HUES48 (cell line): ENCODE results near the gene DOCK7.
"Not testable (repeated sequence)": the region's sequence is repeated elsewhere in the genome, so short reads cannot be mapped to it uniquely, and the experiment has no call there.

Experiments used
- H3K27ac ChIP-seq: one replicate; pipeline ENCODE4 v1.7.0; 2013; ENCODE audit warnings: low read depth, low read length, inconsistent platforms
- H3K27me3 ChIP-seq: 2 replicates; pipeline ENCODE4 v1.6.1; 2013; ENCODE audit warnings: mild to moderate bottlenecking, low read length; ENCODE audit not compliant: control insufficient read depth, insufficient read depth
- H3K36me3 ChIP-seq: 2 replicates; pipeline ENCODE4 v1.6.1; 2013; ENCODE audit warnings: low read length; ENCODE audit not compliant: control insufficient read depth, insufficient read depth
- H3K4me1 ChIP-seq: 2 replicates; pipeline ENCODE4 v1.6.1; 2013; ENCODE audit warnings: mild to moderate bottlenecking, low read length; ENCODE audit not compliant: control insufficient read depth, insufficient read depth
- H3K4me3 ChIP-seq: 2 replicates; pipeline ENCODE4 v1.5.1; 2013; ENCODE audit warnings: mild to moderate bottlenecking, low read depth, low read length
- H3K9ac ChIP-seq: 2 replicates; pipeline ENCODE4 v1.6.1; 2013; ENCODE audit warnings: mild to moderate bottlenecking, low read depth, low read length, moderate library complexity
- H3K9me3 ChIP-seq: 2 replicates; pipeline ENCODE4 v1.6.1; 2013; ENCODE audit warnings: low read length; ENCODE audit not compliant: control insufficient read depth, insufficient read depth

Gene DOCK7

GRCh38 chr1:62691062-62691844 lies 3.1 kb upstream of the DOCK7 start:
- peaks cover 15% of the 10 kb centered on the region; the same call in 1 of the 2 replicates for H3K4me1 ChIP-seq
- H3K36me3 ChIP-seq = no peaks in the 10 kb centered on the region
- H3K9me3 ChIP-seq = no peaks in the 10 kb centered on the region
- no peak overlapping the region for H3K9ac ChIP-seq
- H3K27ac ChIP-seq = no peak overlapping the region
- H3K27me3 ChIP-seq = no peaks in the 10 kb centered on the region
- no peak overlapping the region for H3K4me3 ChIP-seq

DNA sequence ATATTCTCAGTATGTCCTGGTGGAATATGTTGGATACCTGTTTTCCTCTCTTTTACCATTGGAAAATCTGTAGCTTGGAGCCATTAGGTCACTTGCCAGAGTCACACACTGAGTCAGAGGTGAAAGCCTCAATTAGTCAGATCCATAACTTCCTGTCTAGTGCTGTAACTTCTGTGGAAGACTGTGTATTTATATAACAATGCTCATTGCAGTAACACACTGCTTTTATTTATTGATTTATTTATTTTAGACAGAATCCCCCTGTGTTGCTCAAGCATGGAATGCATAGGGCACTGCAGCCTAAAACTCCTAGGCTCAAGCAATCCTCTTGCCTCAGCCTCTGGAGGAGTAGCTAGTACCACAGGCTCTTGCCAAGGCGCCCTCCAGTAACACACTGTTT lies 1.3 kb upstream of the DOCK7 start:
- H3K4me1 ChIP-seq = peaks cover 18% of the 10 kb centered on the region; the same call in 1 of the 2 replicates
- H3K36me3 ChIP-seq = no peaks in the 10 kb centered on the region
- H3K4me3 ChIP-seq = peak overlapping the region; percentile 88
- H3K27ac ChIP-seq = peak overlapping the region; percentile 11
- no peak overlapping the region for H3K9ac ChIP-seq
- H3K27me3 ChIP-seq = no peaks in the 10 kb centered on the region
- H3K9me3 ChIP-seq = no peaks in the 10 kb centered on the region

DNA sequence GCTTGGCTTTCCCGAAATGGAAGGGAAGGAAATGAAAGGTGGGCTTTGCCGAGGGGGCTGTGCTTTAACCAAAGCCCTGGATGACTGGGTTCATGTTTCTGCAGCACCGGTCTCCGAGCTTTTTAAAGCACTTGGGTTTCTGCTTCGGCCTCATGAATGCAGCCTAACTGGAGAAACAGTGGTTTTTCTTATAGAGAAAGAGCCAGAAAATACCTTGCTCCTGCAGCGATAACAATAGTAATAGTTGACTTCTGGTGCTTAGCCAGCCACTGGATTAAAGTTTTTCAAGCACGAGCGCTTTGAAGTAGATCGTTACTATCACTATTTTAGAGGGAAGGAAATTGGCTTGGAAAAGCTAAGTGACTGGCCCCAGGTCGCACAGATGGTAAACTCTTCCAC lies 500 bp upstream of the DOCK7 start:
- Histone ChIP-seq H3K4me1 (peaks cover 18% of the 10 kb centered on the region; the same call in 1 of the 2 replicates), H3K4me3 (peak overlapping the region; percentile 88), H3K36me3 (no peaks in the 10 kb centered on the region), H3K27me3 (no peaks in the 10 kb centered on the region), H3K9ac (peak overlapping the region; percentile 85), H3K27ac (peak overlapping the region; percentile 83), H3K9me3 (no peaks in the 10 kb centered on the region)

- Histone ChIP-seq H3K27ac (peak overlapping the region; percentile 83), H3K9me3 (no peaks in the 10 kb centered on the region), H3K9ac (peak overlapping the region; percentile 85), H3K4me1 (peaks cover 25% of the 10 kb centered on the region; the same call in 1 of the 2 replicates), H3K27me3 (no peaks in the 10 kb centered on the region), H3K36me3 (no peaks in the 10 kb centered on the region), H3K4me3 (peak overlapping the region; percentile 88)
These were observed 724 bp downstream of the DOCK7 start for GRCh38 chr1:62687421-62687902.

GRCh38 chr1:62686822-62687221 lies 1.4 kb downstream of the DOCK7 start:
- no peaks in the 10 kb centered on the region for H3K9me3 ChIP-seq
- no peak overlapping the region for H3K9ac ChIP-seq
- peaks cover 32% of the 10 kb centered on the region; the same call in 1 of the 2 replicates for H3K4me1 ChIP-seq
- no peaks in the 10 kb centered on the region for H3K36me3 ChIP-seq
- peak overlapping the region; percentile 88 for H3K4me3 ChIP-seq
- no peaks in the 10 kb centered on the region for H3K27me3 ChIP-seq
- no peak overlapping the region for H3K27ac ChIP-seq

DNA sequence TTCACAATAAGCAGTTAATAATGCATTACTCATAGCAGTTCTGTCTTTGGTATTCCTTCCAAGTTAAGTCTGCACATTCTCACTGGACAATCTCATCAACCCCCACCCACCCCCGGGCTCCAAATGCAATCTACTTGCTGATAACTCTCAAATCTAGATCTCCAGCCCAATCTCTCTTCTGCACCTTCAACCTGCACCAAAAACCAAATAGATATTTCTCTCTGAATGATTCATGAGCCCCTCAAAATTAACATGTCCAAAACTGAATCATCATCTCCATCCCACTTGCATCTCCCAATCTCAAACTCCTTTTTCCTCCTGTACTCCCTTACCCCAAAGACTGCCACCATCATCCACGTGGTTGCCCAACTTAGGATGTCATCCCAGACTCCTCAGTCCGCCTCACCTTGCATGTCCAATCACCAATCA lies 2.7 kb downstream of the DOCK7 start:
- H3K36me3 ChIP-seq = no peaks in the 10 kb centered on the region
- H3K4me1 ChIP-seq = peaks cover 30% of the 10 kb centered on the region; the same call in 1 of the 2 replicates
- no peaks in the 10 kb centered on the region for H3K27me3 ChIP-seq
- no peaks in the 10 kb centered on the region for H3K9me3 ChIP-seq
- H3K9ac ChIP-seq = no peak overlapping the region
- no peak overlapping the region for H3K27ac ChIP-seq
- no peak overlapping the region for H3K4me3 ChIP-seq

DNA sequence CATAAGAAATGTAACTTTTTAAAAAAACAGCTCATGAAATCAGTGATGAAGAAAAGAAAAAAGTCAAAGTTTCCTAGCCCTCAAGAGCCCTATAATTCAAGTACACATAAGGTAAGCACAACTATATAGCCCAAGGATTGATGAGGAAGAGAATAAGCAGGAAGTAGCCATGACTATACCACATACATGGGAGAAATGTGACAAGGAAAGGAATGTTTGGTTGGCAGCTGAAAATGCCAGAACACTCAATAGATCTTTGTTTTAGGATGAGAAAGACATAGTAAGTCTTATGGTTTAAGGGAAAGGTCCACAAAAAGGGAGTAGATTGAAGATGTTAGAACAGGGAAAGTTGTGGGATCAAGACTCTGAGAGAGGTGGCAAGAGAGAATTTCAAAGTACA lies 5.7 kb downstream of the DOCK7 start:
- Histone ChIP-seq H3K36me3 (no peaks in the 10 kb centered on the region), H3K27me3 (no peaks in the 10 kb centered on the region), H3K4me1 (peaks cover 17% of the 10 kb centered on the region; the same call in 1 of the 2 replicates), H3K4me3 (no peak overlapping the region), H3K9ac (no peak overlapping the region), H3K9me3 (no peaks in the 10 kb centered on the region), H3K27ac (peak overlapping the region; percentile 14)

GRCh38 chr1:62680992-62681391 lies 7.2 kb downstream of the DOCK7 start:
- not testable (repeated sequence) for H3K27ac ChIP-seq, H3K27me3 ChIP-seq, H3K9ac ChIP-seq, H3K9me3 ChIP-seq, H3K4me3 ChIP-seq, H3K36me3 ChIP-seq
- H3K4me1 ChIP-seq = peaks cover 31% of the 10 kb centered on the region

DNA sequence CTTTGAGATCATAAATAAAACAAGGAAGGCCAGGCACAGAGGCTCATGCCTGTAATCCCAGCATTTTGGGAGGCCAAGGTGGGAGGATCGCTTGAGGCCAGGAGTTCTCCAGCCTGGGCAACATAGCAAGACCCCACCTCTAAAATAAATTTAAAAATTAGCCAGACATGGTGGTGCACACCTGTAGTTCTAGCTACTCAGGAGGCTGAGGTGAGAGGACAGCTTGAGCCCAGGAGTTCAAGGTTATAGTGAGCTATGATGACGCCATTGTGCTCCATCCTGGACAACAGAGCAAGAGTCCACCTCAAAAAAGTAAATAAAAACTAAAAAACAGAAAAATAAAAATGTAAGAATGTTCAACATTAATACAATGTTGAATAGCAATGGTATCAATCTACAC lies 10.4 kb downstream of the DOCK7 start:
- not testable (repeated sequence) for H3K9me3 ChIP-seq, H3K9ac ChIP-seq, H3K4me3 ChIP-seq, H3K27me3 ChIP-seq, H3K36me3 ChIP-seq, H3K27ac ChIP-seq
- peaks cover 32% of the 10 kb centered on the region for H3K4me1 ChIP-seq

DNA sequence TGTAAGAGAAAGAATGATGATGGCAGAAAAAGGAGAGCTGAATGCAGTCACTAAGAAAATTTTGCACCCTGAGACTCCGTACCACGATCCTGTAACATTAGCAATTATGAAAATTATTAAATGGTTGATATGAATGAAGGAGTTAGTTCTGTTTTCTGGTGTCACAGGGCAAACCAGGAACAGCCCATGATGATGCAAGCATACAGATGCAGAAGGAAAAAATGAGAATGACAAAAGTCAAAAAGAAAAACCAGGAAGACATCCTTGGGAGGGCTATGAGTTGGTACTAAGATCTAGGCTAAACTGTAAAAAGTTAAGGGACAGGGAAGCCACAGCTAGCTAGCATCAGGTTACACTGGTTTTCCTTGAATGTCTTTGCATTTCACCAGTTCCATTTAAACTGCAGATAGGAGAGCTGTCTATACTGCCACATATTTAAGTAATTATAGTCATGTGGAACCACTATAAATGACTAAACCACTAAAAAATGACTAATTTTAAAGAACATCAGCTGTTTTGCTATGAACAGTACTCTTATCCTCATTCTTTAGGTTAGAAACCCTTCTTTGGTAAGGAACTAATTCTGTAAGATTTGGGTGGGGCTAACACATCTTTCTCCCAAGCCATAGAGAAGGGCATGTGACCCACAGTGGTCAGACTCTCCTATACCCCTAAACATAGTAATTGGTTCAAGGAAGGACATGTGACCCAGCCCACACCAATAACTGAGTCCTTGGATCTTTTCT lies 11.4 kb downstream of the DOCK7 start:
- H3K9me3 ChIP-seq = no peaks in the 10 kb centered on the region
- H3K4me1 ChIP-seq = peaks cover 21% of the 10 kb centered on the region
- H3K27me3 ChIP-seq = no peaks in the 10 kb centered on the region
- H3K36me3 ChIP-seq = no peaks in the 10 kb centered on the region
- peak overlapping the region; percentile 0 for H3K27ac ChIP-seq
- no peak overlapping the region for H3K9ac ChIP-seq
- no peak overlapping the region for H3K4me3 ChIP-seq

DNA sequence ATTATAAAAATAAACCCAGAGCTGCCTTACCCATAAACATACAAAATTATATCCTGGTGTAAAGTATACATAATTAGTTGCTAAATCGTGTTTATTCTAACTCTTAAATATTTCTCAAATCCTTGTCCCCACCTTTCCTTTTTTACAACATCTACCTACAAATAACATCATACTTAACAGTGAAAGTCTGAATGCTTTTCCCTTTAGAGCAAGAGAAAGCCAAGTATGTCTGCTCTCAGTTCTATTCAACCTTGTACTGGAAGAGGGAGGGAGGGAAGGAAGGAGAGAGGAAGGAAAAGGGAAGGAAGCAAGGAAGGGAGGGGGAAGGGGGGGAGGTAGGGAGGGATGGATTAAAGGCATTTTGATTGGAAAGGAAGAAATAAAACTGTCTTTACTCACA lies 14.6 kb downstream of the DOCK7 start:
- H3K36me3 ChIP-seq = no peaks in the 10 kb centered on the region
- no peaks in the 10 kb centered on the region for H3K27me3 ChIP-seq
- H3K9me3 ChIP-seq = no peaks in the 10 kb centered on the region
- H3K4me1 ChIP-seq = peaks cover 28% of the 10 kb centered on the region
- H3K4me3 ChIP-seq = no peak overlapping the region
- no peak overlapping the region for H3K27ac ChIP-seq
- no peak overlapping the region for H3K9ac ChIP-seq
